Ishikawa (cell line): ENCODE results near the gene REEP2.

Source experiments
- CEBPB ChIP-seq: IDR thresholded peaks from 2 replicates; pipeline ENCODE4 v1.6.1; 2012
- CREB1 ChIP-seq: IDR thresholded peaks from 2 replicates; pipeline ENCODE4 v1.6.1; 2012; ENCODE audit warnings: low read depth
- EGR1 ChIP-seq: IDR thresholded peaks from 2 replicates; pipeline ENCODE4 v1.6.1; 2012
- EP300 ChIP-seq: IDR thresholded peaks from 2 replicates; pipeline ENCODE4 v1.6.1; 2012; ENCODE audit warnings: borderline replicate concordance
- FOXM1 ChIP-seq: IDR thresholded peaks from 2 replicates; pipeline ENCODE4 v1.6.1; 2012; ENCODE audit warnings: low read depth, borderline replicate concordance
- MAX ChIP-seq: IDR thresholded peaks from 2 replicates; pipeline ENCODE4 v1.6.1; 2012
- NFIC ChIP-seq: IDR thresholded peaks from 2 replicates; pipeline ENCODE4 v1.6.1; 2012
- RAD21 ChIP-seq: IDR thresholded peaks from 2 replicates; pipeline ENCODE4 v1.6.1; 2012; ENCODE audit warnings: low read depth
- REST ChIP-seq: IDR thresholded peaks from 2 replicates; pipeline ENCODE4 v1.6.1; 2012; ENCODE audit warnings: low read depth, mild to moderate bottlenecking
- TAF1 ChIP-seq: IDR thresholded peaks from 2 replicates; pipeline ENCODE4 v1.6.1; 2012; ENCODE audit warnings: low read depth, mild to moderate bottlenecking
- TCF12 ChIP-seq: IDR thresholded peaks from 2 replicates; pipeline ENCODE4 v1.6.1; 2012; ENCODE audit warnings: low read depth
- TEAD4 ChIP-seq: IDR thresholded peaks from 2 replicates; pipeline ENCODE4 v1.6.1; 2012
- USF1 ChIP-seq: IDR thresholded peaks from 2 replicates; pipeline ENCODE4 v1.6.1; 2012
- YY1 ChIP-seq: IDR thresholded peaks from 2 replicates; pipeline ENCODE4 v1.6.1; 2012; ENCODE audit warnings: low read depth
- ZBTB7A ChIP-seq: IDR thresholded peaks from 2 replicates; pipeline ENCODE4 v1.6.1; 2012; ENCODE audit warnings: low read depth

Gene REEP2

GRCh38 chr5:138471052-138471361, 32.1 kb downstream of the REEP2 start:
- TF ChIP-seq TAF1 (no peak), NFIC (no peak), MAX (no peak), FOXM1 (no peak), TEAD4 (no peak), CREB1 (no peak), YY1 (no peak)

GRCh38 chr5:138472353-138472752, 33.5 kb downstream of the REEP2 start:
- TF ChIP-seq CREB1 (no peak), TEAD4 (no peak), REST (no peak), NFIC (no peak), RAD21 (no peak), CEBPB (no peak), EGR1 (no peak), MAX (no peak), USF1 (no peak), YY1 (no peak), ZBTB7A (no peak), TAF1 (no peak), TCF12 (no peak)

- TF ChIP-seq ZBTB7A (no peak), REST (no peak), USF1 (no peak), TCF12 (no peak), CEBPB (no peak), CREB1 (no peak), MAX (no peak), RAD21 (no peak), YY1 (no peak), TEAD4 (no peak), EP300 (no peak), EGR1 (no peak), NFIC (no peak), FOXM1 (no peak)
Observed at GRCh38 chr5:138476918-138477317, 38.1 kb downstream of the REEP2 start.

- TF ChIP-seq MAX (no peak), CEBPB (no peak), REST (no peak), NFIC (no peak), YY1 (no peak), ZBTB7A (no peak), RAD21 (no peak), EGR1 (no peak), FOXM1 (no peak), CREB1 (no peak), TEAD4 (no peak), TAF1 (no peak)
Observed at GRCh38 chr5:138482638-138483037, 43.8 kb downstream of the REEP2 start.
